Fibroblast of mammary gland (primary cell): ENCODE measurements around the gene CCDC148.
"Not testable (repeated sequence)": the region's sequence is repeated elsewhere in the genome, so short reads cannot be mapped to it uniquely, and the experiment has no call there.

Source experiments
- DNase-seq: peaks from one replicate; pipeline ENCODE4 v3.0.0-alpha.2; 2010; ENCODE audit warnings: low read depth
- H3K4me3 ChIP-seq: 2 replicates; pipeline ENCODE4 v1.5.1; 2011; ENCODE audit warnings: low read depth, mild to moderate bottlenecking, low read length, moderate library complexity; ENCODE audit not compliant: control insufficient read depth
- CTCF ChIP-seq: conservative IDR thresholded peaks from 2 replicates; pipeline ENCODE4 v1.5.1; 2011; ENCODE audit warnings: low read depth, low read length, inconsistent platforms; ENCODE audit not compliant: control insufficient read depth, insufficient read depth

CCDC148 gene

DNA sequence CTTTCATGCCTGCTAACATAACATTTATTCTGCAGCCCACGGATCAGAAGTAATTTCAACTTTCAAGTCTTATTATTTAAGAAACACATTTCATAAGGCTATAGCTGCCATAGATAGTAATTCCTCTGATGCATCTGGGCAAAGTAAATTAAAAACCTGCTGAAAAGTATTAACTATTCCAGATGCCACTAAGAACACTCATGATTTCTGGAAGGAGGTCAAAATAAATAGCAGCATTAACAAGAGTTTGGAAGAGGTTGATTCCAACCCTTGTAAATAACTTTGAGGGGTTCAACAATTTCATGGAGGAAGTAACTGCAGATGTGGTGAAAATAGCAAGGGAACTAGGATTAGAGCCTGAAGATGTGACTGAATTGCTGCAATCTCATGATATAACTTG, 77.6 kb downstream of the CCDC148 start:
- no peak overlapping the region for H3K4me3 ChIP-seq
- DNase-seq: peak; percentile 10
- TF ChIP-seq CTCF: no peak

DNA sequence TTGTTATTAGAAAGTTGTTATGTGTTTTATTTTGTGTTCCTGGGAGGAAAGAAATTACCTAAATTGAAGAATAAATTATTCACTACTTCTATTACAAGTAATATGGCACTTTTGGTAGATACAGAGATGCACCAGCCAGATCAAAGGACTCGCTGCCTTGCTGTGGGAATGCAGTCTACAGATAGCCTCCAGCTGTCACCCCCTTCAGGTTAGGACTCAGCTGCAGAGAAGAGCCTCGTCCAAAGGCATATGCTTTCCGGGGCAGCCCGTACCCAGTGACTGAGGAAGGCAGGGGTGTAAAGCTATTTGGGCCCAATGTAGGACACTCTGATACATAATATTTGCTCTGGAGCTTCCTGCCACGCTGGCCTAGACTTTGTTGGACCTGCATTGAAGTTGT, 90.2 kb downstream of the CCDC148 start:
- no peak for DNase-seq
- TF ChIP-seq CTCF: no peak
- no peak overlapping the region for H3K4me3 ChIP-seq

- DNase-seq: no peak
Observed at GRCh38 chr2:158359846-158360245, 96.7 kb downstream of the CCDC148 start.

GRCh38 chr2:158357699-158358098, 98.9 kb downstream of the CCDC148 start:
- DNase-seq: no peak
- no peak overlapping the region for H3K4me3 ChIP-seq
- no peak for TF ChIP-seq CTCF

More at GRCh38 chr2:158359846-158360245, 96.7 kb downstream of the CCDC148 start:
- no peak for TF ChIP-seq CTCF
- H3K4me3 ChIP-seq: no peak overlapping the region

DNA sequence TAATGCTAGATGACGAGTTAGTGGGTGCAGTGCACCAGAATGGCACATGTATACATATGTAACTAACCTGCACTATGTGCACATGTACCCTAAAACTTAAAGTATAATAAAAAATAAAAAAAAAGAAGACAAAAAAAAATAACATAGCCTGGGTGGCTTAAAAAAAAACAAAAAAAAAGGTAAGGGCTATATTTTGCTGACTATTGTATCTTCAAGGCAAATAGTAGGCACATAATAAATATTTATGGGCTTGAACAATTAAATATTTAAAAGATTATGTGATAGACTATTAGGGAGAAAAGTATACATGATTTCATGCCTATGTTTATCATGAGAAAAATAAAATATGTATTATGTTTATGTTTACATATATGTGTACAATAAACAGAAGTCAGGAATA, 99.4 kb downstream of the CCDC148 start:
- TF ChIP-seq CTCF: no peak

GRCh38 chr2:158351466-158351816, 105.1 kb downstream of the CCDC148 start:
- not testable (repeated sequence) for H3K4me3 ChIP-seq, DNase-seq

More for the DNA sequence above, 99.4 kb downstream of the CCDC148 start:
- H3K4me3 ChIP-seq: no peak overlapping the region
- DNase-seq: no peak

DNA sequence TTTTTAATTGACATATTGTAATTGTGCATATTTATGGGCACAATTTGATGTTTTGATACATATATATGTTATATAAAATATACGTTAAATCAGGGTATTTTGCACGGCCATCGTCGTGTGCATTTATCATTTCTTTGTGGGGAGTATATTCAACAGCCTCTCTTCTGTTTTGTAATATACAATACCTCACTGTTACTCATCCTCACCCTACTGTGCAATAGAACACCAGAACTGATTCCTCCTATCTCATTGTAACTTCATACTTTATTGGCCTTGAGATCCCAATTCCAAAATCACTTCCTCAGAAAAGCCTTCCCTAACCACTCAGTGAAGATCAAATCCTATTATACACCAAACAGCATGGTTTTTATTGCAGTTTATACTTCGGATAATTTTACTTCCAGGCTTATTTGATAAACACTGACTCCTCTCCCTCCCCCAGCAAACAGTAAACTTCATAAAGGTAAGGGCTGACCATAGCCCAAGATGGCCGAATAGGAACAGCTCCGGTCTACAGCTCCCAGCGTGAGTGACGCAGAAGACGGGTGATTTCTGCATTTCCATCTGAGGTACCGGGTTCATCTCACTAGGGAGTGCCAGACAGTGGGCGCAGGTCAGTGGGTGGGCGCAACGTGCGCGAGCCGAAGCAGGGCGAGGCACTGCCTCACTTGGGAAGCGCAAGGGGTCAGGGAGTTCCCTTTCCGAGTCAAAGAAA, 105.6 kb downstream of the CCDC148 start:
- H3K4me3 ChIP-seq, DNase-seq: not testable (repeated sequence)

- no peak for DNase-seq
- H3K4me3 ChIP-seq: no peak overlapping the region
- TF ChIP-seq CTCF: no peak
Observed at GRCh38 chr2:158346032-158346431, 110.5 kb downstream of the CCDC148 start.
